Activated CD4-positive, CD25-positive, alpha-beta regulatory T cell treated with anti-CD3 and anti-CD28 coated beads, Interleukin-2, amount 50 U/mL, for 16 hours (primary cell): Measurements from ENCODE around the gene UFM1.
"Not testable (repeated sequence)": the region's sequence is repeated elsewhere in the genome, so short reads cannot be mapped to it uniquely, and the experiment has no call there.

ENCODE experiments used
- DNase-seq: peaks from one replicate; pipeline ENCODE4 v3.0.0-alpha.2; 2020; ENCODE audit warnings: low read depth, low spot score

UFM1 gene

GRCh38 chr13:38365661-38366060 is 16.0 kb downstream of the UFM1 start:
- DNase-seq = no peak

DNA sequence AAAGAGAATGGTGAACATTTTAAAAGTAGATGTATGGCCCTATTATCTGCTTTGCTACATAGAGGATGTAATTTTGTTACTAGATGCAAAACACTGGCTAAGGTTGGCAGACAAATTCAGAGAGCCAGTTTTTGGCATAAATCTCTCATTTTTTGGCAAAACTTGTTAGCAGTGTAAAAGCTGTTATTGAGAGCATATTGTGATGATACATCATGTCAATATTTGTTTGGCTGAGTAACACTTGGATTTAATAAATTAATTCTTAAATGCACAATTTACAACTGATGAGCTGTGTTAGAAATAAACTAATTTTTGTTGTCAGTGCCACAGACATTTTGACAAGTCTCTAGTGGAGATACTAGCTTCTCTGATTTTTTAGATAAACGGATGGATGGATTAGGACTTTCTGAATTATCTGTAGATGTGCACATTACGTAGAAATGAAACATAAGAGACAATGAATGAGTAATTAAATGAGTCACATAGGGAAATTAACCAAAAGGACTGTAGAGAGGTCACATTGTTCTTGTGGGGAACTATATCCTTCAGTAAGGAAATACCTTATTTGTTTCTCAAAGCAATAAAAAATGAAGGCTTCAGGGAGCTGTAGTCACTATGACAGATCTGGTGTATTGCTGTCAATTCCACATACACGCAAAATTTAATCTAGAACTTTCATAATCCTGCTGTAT is 17.4 kb downstream of the UFM1 start:
- DNase-seq = no peak

- DNase-seq = no peak
Measured at GRCh38 chr13:38369058-38369457, 19.4 kb downstream of the UFM1 start.

DNA sequence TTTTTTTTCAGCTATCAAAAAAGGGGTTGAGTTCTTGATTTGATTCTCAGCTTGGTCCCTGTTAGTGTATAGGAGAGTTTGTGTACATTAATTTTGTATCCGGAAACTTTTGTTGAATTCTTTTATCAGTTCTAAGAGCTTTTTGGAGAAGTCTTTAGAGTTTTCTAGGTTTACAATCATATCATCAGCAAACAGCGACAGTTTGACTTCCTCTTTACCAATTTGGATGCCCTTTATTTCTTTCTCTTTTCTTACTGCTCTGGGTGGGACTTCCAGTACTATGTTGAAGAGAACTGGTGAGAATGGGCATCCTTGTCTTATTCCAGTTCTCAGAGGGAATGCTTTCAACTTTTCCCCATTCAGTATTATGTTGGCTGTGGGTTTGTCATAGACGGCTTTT is 20.4 kb downstream of the UFM1 start:
- not testable (repeated sequence) for DNase-seq

GRCh38 chr13:38372820-38373383 is 23.3 kb downstream of the UFM1 start:
- DNase-seq = no peak

- DNase-seq = no peak
Measured at GRCh38 chr13:38376546-38376945, 26.9 kb downstream of the UFM1 start.

- DNase-seq = no peak
Measured at GRCh38 chr13:38381890-38382289, 32.2 kb downstream of the UFM1 start.

DNA sequence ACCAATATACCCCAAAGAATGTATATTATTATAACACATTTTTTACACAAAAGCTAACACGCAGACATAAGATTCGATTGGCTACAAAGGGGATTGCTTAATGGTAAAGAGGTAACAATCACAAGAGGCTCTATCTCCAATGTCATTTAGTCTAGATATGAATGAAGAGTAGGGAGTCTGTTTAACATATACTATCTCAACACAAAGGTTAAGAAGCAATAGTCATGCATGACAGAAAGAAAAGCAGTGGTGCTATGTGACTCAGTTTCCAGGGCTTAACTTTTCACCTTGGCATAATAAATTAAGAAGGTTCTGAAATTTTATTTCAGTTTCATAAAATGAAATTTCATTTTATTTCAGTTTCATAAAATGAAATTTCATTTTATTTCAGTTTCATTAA is 33.3 kb downstream of the UFM1 start:
- no peak for DNase-seq

- DNase-seq = no peak
Measured at GRCh38 chr13:38384171-38384570, 34.5 kb downstream of the UFM1 start.

DNA sequence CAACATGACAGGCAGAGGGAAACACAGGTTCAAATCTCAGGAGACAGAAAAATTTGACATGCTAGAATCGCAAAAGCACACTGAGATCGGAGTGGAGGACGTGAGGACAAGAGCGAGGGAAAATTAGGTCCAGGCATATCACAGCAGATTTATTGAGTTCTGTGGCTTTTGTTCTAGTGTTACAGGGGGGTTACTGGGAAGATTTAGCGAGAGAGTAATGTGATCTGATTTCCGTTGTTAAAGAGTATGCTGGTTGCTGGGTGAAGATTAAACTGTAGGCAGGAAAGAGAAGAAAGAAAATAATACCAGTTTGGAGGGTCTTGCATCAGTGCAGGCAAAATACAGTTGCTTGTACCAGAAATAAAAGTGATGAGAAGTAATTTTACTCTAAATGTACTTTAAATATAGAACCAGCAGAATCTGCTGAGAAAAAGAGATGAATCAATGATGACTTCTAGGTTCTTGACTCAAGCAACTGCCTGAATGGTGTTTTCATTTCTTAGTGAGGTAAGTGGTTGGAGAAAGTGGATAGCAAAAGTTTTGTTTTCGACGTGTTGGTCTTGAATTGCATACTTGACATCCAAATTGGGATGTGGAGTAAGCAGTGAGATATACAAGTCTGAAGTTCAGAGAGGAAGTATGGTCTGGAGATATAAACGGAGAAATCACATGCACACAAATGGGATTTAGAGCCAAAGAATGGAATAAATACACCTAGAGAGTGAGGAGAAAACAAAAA is 35.7 kb downstream of the UFM1 start:
- no peak for DNase-seq

DNA sequence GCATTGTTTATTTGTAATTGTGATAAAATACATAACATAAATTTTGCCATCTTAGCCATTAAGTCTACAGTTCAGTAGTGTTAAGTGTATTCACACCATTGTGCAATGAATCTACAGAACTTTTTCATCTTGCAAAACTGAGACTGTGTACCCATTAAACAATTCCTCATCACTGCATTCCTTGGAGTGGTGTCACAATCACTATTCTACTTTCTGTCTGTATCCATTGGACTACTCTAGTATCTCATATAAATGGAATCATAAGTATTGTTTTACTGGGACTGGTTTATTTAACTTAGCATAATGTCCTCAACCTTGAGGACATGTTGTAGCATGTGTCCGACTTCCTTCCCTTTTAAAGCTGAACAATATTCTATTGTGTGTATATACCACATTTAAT is 36.8 kb downstream of the UFM1 start:
- no peak for DNase-seq

DNA sequence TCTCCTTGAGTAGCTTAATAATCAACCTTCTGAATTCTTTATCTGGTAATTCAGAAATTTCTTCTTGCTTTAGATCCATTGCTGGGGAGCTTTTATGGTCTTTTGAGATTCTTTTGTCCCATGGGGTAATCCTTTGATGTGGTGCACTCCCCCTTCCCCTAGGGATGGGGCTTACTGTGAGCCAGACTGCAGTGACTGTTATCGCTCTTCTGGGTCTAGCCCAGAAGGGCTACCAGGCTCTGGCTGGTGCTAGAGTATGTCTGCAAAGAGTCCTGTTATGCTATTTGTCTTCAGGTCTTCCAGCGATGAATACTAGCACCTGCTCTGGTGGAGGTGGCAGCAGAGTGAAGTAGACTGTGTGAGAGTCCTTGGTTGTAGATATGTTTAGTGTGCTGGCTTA is 41.7 kb downstream of the UFM1 start:
- DNase-seq = no peak

- DNase-seq = no peak
Measured at GRCh38 chr13:38394777-38395496, 45.3 kb downstream of the UFM1 start.

DNA sequence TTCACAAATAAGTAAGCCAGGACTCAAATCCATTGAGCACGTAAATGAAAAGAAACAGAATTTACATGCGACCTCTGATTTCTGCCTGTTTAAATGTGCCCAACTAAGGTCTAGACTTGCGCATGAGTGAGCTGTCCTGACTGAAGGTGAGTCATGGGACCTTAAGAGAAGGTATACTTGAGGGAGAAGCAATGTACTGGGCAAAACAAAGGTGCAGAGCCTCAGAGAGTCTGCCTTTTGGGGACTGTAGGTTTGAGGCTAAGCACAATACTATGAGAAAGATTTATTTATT is 45.8 kb downstream of the UFM1 start:
- no peak for DNase-seq

GRCh38 chr13:38398711-38399493 is 49.3 kb downstream of the UFM1 start:
- no peak for DNase-seq

DNA sequence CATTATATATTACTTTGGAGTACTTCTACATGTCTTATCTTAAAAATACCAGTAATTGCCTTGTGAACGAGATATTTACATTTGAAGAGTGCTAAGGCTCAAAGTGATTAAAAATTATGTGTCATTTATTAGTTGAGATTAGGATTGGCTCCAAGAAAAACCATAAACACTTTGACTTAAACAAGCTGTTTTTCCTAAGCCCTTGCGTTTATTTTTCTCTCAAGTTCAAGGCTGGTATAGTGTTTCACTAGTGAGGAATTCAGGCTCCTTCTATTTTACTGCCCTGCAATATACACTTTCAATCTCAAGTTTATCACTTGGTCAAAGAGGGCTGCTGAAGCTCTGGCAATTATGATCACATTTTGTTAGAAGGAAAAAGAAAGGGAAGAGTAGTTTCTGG is 49.9 kb downstream of the UFM1 start:
- no peak for DNase-seq

- DNase-seq = no peak
Measured at GRCh38 chr13:38401276-38401675, 51.6 kb downstream of the UFM1 start.

DNA sequence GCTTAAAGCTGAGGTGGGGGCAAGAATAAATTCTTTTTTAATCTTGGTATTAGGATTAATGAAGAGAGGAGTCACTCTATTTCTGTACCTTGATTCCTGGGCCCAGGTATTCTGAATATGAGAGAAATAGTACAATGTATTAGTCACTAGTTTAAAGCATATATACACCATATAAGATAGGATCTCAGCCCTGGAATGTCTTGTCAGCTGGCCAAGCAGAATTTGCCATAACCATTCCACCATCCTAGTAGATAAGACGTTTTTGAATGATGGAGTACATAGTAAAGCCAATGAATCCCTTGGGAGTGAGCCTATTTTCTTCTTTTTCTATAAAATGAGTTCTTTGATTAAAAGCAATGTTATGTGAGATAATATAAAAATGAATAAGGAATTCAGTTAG is 55.6 kb downstream of the UFM1 start:
- no peak for DNase-seq

- DNase-seq = no peak
Measured at GRCh38 chr13:38409771-38410170, 60.1 kb downstream of the UFM1 start.

GRCh38 chr13:38412266-38412665 is 62.6 kb downstream of the UFM1 start:
- DNase-seq = no peak
